Activated naive CD4-positive, alpha-beta T cell treated with anti-CD3 and anti-CD28 coated beads, Interleukin-2, amount 50 U/mL, for 16 hours (primary cell): Measurements from ENCODE around the gene ALAS2.
"Not testable (repeated sequence)": the region's sequence is repeated elsewhere in the genome, so short reads cannot be mapped to it uniquely, and the experiment has no call there.

Experiments used
- DNase-seq: peaks from one replicate; pipeline ENCODE4 v3.0.0-alpha.2; 2020

ALAS2 gene

GRCh38 chrX:55004231-55004630 is 26.5 kb downstream of the ALAS2 start:
- DNase-seq = no peak

GRCh38 chrX:54999717-55000598 is 30.8 kb downstream of the ALAS2 start, which contains the start of gene APEX2:
Gene APEX2 (plus strand): TSS chrX:55000363. CDS start chrX:55000423, 60 bp downstream.
- DNase-seq = peak; percentile 90

- no peak for DNase-seq
Observed at GRCh38 chrX:54995621-54996020, 35.2 kb downstream of the ALAS2 start.

GRCh38 chrX:54994668-54995351 is 36.0 kb downstream of the ALAS2 start:
- no peak for DNase-seq

- DNase-seq = no peak
Observed at GRCh38 chrX:54994099-54994498, 36.7 kb downstream of the ALAS2 start, which contains the start of gene PFKFB1. Gene PFKFB1 (minus strand): TSS chrX:54994188. CDS start chrX:54994007, 181 bp downstream.

GRCh38 chrX:54992911-54993622 is 37.7 kb downstream of the ALAS2 start:
- no peak for DNase-seq

GRCh38 chrX:54991706-54992105 is 39.1 kb downstream of the ALAS2 start:
- DNase-seq = no peak

GRCh38 chrX:54983306-54983705 is 47.5 kb downstream of the ALAS2 start:
- DNase-seq = not testable (repeated sequence)

GRCh38 chrX:54980334-54980733 is 50.4 kb downstream of the ALAS2 start:
- DNase-seq = no peak

- no peak for DNase-seq
Observed at GRCh38 chrX:54979432-54979831, 51.3 kb downstream of the ALAS2 start.

- no peak for DNase-seq
Observed at GRCh38 chrX:54978448-54978847, 52.3 kb downstream of the ALAS2 start.

- no peak for DNase-seq
Observed at GRCh38 chrX:54977387-54977786, 53.4 kb downstream of the ALAS2 start.

- DNase-seq = no peak
Observed at GRCh38 chrX:54964766-54965497, 65.8 kb downstream of the ALAS2 start.

- no peak for DNase-seq
Observed at GRCh38 chrX:54961750-54962149, 69.0 kb downstream of the ALAS2 start.
